SH-SY5Y (cell line): ENCODE results near the gene DTWD1.

Experiments used
- GATA2 ChIP-seq: IDR thresholded peaks from 2 replicates; pipeline ENCODE4 v1.6.1; 2011; ENCODE audit warnings: mild to moderate bottlenecking, low read depth, low read length
- GATA3 ChIP-seq: IDR thresholded peaks from 2 replicates; pipeline ENCODE4 v1.6.1; 2011; ENCODE audit warnings: low read depth, mild to moderate bottlenecking, low read length, moderate library complexity

The DTWD1 gene

DNA sequence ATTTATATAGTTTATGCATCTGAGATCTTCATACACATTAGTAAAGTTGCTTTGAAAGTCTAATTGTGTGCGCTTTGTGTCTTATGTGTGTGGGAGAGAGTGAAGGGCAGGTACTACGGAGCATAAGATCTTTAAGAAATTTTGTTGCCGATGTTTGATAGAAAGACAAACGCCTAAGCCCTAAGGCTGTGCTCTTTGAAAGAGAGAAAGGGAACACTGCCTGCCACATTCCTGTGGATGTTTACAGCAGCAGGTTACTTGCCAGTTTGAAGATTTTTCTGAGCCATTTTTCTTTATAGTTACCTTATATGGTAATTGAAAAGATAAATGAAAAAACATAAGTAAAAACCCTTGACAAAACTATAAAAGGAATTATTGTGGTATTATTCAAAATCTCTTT is 17.0 kb downstream of the DTWD1 start:
- TF ChIP-seq GATA2 = no peak
- no peak for TF ChIP-seq GATA3

DNA sequence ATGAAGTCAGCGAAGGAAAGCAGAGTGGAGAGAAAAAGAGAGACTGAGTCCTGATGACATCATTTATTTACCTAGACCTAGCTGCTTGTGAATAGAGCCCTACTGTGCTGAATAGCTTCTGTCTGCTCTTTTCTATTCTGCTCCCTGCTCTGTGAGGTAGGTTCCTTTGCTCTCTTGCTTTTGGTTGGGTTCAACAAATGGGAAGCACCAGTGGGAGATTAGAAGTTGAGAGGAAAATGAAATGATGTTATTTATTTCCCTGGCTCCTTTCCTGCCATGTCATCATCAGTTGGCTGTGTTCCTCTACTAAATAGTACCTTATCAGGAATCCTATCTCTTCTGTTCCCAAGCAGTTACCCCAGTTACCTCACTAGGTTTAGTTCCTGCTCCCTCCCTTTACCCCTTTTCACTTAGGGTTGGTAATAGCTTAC is 23.5 kb downstream of the DTWD1 start:
- no peak for TF ChIP-seq GATA3
- peak; percentile 33; the same call in 1 of the 2 replicates for TF ChIP-seq GATA2

DNA sequence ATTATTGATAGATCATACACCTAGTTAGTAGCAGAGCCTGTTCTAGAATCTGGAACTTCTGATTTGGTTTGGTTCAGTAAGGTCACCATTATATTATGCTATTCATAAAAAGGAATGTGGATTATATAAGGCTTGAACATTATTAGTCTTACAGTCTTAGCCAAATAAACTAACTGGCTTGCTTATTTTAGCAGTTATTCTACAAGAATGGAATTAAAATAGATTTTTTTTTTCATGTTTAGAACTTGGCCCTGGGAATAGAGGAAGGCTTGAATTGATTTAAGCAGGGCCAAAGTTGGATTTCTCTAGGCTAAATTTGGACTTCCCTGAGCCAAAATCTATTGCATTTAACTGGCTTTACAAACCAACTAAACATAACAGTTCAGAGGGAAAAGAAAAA is 24.4 kb downstream of the DTWD1 start:
- TF ChIP-seq GATA3 = no peak
- no peak for TF ChIP-seq GATA2

DNA sequence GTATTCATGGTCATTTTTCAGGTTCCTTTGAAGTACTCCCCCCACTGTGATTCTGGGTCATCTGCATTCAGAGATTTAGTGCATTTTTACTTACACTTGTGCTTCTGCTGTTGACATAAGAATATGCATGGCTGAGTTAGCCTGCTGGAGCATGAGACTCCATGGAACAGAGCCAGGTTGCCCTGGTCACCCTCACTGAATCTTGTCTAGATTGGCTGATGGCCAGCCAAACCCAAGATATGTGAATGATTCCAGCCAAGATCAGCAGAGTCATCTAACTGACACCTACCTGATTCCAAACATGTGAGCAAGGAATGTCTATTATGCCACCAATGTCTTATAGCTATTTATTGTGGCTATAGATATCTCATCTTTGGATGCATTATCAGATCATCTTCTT is 25.1 kb downstream of the DTWD1 start:
- TF ChIP-seq GATA3 (no peak), GATA2 (peak; percentile 40; the same call in 1 of the 2 replicates)

DNA sequence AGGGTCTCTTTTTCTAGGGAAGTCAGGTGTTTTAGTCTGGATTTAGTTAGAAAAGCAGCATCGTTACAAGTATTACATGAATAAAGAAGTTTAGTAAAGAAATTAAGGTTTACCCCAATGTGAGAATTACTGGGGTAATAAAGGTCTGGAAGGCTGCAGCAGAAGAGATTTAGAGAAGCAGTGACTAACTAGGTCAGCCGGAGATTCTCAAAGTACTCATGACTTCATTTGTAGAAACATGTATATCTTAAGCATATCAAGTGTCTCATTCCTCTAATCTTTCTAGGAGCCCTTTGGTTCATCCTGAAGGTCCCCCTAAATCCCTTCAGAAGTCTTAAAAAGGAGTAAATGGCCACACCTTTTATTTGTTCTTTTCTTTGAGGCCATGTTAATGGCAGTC is 26.0 kb downstream of the DTWD1 start:
- TF ChIP-seq GATA3 = no peak
- TF ChIP-seq GATA2 = no peak

DNA sequence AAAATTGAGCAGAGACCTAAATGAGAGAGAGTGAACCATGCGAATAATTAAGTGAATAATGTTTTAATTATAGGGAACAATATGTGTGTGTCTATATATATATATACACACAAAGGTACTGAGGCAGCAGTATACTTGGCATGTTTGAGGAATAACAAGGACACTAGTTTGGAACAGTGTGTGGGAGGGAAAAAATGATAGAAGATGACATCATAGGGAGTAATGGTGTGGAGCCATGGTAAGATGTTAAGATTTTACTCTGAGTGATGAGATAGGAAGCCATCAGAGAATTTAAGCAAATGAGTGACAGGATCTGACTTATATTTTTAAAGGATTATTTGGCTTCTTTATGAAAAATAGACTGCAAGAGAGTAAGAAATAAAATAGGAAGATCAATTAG is 29.1 kb downstream of the DTWD1 start:
- TF ChIP-seq GATA3 = no peak
- no peak for TF ChIP-seq GATA2

DNA sequence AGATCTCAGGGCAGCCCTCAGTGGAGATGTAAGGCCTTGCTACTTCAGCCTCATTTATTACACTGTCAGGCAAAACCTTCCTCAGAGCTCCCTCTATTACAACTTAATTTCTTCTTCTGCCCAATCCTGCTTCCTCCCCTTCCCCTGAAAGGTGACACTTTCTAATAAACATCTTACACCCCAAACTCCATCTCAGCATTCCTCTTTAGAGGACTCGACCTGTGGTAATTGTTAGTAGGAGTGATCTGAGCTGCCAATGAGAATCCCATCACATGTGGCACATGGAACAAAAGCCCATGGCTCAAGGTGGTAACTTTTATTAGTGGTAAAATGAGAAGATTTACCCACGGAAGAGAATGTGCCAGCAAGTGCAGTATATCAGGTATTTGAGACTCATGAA is 29.8 kb downstream of the DTWD1 start:
- TF ChIP-seq GATA2 = no peak
- TF ChIP-seq GATA3 = no peak

DNA sequence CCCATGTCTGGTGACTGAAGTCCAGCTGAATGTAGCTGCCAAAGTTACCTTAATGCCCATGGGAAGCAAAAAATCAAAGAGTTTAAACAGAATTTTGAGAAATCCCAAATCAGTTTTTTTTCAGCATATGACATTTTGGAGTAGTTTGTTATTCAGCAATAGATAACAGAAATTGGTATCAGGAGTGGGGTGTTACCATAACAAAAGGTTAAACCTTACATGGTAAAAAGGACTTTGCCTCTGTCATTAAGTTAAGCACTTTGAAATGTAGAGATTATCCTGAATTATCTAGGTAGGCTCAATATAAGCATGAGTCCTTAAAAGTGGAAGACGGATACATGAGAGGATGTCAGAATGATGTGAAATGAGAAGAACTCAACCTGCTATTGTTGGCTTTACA is 32.1 kb downstream of the DTWD1 start:
- TF ChIP-seq GATA3 (no peak), GATA2 (no peak)

DNA sequence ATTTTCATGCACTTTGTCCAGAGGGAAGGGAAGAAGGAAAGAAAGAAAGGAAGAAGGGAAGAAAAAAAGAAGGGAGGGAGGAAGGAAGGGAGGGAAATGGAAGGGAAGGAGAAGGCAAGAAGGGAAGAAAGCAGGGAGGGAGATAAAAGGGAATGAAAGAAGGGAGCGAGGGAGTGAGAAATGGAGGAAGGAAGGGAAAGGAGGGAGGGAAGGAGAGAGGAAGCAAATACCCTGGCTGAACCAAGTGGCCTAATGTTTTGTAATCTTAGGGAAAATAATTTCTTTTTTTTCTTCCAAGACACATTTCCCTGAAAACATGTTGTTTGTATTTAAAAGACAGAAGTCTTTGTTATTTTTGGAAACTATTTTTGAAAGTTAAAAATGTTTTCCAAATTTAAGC is 35.9 kb downstream of the DTWD1 start:
- TF ChIP-seq GATA3 = no peak
- no peak for TF ChIP-seq GATA2

DNA sequence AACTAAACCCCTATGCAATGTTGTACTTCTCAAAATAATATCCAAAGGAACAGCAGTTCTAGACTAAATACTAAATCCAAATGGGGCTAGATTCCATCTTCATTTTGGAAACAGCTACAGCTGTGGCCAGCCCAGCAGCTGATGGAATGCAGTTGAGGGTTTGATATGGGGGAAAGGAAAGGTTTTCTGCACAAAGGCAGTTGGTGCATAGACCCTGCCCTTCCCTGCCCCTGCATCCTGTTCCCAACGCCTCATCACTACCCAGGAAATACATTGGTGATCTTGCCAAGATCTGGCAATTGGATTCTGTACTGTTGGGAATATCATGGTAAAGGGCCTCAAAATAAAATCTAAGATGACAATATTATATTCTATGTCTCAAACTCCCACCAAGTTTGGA is 43.9 kb downstream of the DTWD1 start:
- TF ChIP-seq GATA2 = no peak
- no peak for TF ChIP-seq GATA3

DNA sequence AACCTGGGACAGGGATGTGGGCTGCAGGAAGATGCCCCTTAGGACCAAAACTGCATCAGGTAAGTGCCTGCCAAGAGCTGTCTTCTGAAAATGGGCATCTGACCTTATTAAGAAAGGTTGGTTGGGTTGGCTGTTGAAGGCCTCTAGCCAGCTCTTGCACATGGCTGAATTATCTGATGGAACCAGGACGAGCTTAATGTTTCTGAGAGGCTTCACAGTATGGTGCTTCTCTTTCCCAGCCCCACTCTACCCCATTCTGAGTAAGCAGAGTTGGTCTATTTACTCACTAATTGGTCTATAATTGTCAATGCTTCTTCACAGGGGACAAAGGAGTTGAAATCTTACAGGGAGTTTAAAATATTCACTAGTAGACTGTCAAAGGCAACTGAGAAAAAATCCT is 48.4 kb downstream of the DTWD1 start:
- no peak for TF ChIP-seq GATA3
- no peak for TF ChIP-seq GATA2

DNA sequence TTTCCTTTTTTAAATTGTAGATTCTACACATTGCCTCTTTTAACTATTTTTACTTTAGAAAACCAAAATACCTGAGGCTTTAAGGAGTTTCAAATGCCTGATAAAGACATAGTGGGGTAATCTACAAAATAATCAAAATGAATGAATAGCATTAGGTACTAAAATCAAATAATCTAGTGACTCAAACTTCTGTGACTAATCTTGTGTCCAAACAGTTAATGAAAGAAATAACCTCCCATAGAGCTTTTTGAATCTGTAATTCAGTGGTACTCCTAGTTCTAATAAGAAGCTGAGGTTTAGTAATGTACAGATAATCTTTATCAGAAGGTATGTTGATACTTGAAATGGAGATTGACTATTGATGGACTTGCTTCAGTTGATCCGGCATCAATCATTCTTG is 53.0 kb downstream of the DTWD1 start:
- TF ChIP-seq GATA3 (no peak), GATA2 (no peak)

DNA sequence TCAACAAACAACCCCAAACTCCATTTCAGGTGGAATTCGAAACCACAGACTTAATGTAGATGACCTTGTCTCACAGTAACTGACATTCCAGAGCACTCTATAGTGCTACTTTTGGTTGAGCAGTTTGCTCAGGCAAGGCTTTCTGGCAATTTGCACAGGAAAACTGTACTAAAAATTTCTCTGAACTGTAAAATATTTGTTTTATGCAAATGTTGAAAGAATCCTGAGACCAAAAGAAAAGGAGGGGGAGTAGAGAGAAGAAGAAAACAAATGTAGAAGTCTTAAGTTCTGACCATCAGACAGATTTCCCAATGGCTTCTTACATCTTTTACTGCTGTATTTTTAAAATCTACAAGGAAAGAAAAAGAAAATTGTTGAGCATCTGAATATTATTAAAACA is 53.5 kb downstream of the DTWD1 start:
- TF ChIP-seq GATA3 = no peak
- no peak for TF ChIP-seq GATA2

DNA sequence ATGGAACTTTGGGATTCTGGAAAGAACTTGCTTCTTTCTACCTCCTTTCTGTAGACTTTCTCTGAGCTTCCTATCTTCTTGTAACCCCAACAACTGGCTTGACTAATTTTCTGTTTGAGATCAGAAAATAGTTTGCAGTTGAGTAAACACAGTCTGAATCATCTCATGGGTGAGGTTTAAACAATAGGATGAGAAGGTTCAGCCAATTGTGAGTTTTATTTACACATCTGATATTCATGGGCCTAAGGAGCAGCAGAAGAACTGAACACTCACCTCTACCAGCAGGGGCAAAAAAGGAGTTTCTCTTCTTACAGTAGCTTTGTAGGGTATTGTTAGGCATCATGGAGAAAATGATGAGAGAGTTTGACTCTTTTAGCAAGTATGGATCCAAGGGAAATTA is 54.2 kb downstream of the DTWD1 start:
- TF ChIP-seq GATA3 (no peak), GATA2 (no peak)

DNA sequence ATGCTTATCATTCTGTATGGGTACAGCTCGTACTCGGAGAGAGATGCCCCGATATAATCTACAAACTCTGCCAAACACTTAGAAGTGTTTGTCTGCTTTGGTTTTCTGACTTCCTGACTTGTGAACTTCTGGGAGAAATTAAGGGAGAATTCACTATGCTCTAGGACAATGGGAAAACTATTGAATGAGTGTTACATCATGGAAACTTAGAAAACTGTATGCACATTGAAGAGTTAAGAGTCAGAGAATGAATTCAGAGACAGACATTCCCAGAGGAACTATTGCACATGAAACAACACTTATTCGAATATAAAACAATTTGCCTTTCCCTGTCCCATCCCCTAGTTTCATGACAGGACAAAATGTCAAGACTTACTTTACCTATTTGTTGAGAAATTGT is 57.8 kb downstream of the DTWD1 start:
- TF ChIP-seq GATA3 = no peak
- TF ChIP-seq GATA2 = no peak

DNA sequence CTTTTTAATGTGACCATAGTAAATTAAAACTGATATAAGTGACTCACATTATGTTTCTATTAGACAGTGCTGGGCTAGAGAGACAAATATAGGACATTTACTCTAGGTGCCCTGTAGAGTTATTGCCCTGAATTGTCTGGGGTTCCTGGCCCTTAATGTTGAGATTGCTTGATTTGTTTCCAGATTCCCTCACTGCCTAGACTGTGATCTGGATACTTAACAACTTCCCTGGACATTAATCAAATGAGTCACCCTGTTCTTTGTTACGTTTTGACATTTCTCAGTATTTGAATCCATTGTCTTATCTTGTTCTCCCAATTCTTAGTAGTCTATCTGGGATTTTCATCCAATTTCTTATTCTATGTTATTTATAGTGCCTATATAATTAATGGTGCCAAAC is 65.8 kb downstream of the DTWD1 start:
- TF ChIP-seq GATA3 (no peak), GATA2 (no peak)

DNA sequence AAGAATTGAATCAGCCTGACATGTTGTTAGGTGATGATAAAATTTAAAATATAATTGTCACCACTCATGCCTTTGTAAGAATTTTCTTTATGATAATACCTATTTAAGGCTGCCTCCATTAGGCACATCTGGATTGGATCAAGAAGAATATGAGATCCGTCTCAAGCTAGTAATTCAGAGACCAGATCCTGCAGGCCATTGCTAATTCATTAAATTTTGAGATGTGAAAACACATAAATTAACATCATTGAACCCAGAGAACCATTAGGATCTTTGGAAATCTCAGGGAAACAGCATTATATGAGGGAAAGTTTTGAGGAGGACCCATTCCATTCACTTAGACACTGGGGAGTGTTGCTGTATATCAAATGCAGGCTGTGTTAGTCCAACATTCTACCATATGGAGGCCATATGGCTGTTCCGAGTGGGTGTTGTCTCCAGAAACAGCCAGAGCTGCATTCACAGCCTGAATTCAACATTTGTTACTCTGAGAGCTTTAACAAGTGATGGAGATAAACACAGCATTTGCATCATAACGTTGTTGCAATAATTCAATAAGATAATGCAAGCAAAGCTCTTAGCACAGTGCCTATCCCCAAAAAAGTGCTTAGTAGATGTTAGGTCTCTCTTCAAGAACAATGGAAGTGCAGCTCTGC is 67.4 kb downstream of the DTWD1 start:
- TF ChIP-seq GATA2 (peak; percentile 51), GATA3 (no peak)

DNA sequence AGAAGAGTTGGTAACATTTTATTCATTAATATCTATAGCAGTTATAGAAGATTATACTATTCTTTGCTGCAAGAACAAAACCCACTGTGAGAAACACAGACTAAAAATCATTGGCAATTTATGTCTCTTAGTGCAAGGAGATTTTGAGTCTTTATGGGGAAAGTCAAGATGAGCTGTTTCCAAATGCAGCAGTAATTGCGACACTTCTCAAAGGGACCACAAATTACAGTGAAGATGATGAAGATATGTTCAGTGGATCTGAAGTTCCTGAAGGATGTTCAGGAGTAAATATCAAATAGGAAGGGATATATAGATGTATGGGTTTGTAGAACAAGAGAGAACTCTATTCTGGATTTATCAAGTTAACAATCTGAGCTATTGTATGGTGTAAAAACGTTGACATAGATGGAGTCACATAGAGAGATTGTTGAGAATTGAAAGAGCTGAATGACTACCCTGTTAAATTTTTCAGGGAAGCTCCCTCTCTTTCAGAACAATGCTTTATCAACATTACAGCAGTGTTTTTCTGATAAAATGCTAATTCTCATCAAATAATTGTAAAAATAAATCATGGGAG is 71.8 kb downstream of the DTWD1 start:
- no peak for TF ChIP-seq GATA3
- no peak for TF ChIP-seq GATA2
